SK-N-SH (cell line): ENCODE data around the gene SAMD4A.

Experiments
- CTCF ChIP-seq: fragments of 200-600 bp; sonication (generic); IDR thresholded peaks from 2 replicates; pipeline ENCODE4 v1.6.1; 2017; ENCODE audit warnings: antibody characterized with exemption, mild to moderate bottlenecking, moderate library complexity
- EZH2phosphoT487 ChIP-seq: fragments of 200-600 bp; sonication (generic); IDR thresholded peaks from 2 replicates; pipeline ENCODE4 v1.6.1; 2017; ENCODE audit warnings: low read depth, mixed run types, mild to moderate bottlenecking, antibody characterized with exemption, moderate library complexity, borderline replicate concordance
- FOSL2 ChIP-seq: IDR thresholded peaks from 2 replicates; pipeline ENCODE4 v1.4.0; 2012; ENCODE audit warnings: low read depth, mild to moderate bottlenecking, moderate library complexity, borderline replicate concordance
- FOXM1 ChIP-seq: IDR thresholded peaks from 2 replicates; pipeline ENCODE4 v1.4.0; 2012; ENCODE audit warnings: low read depth, mild to moderate bottlenecking
- MAX ChIP-seq: IDR thresholded peaks from 2 replicates; pipeline ENCODE4 v1.4.0; 2012; ENCODE audit warnings: low read depth
- MXI1 ChIP-seq: IDR thresholded peaks from 2 replicates; pipeline ENCODE4 v1.6.1; 2012; ENCODE audit warnings: mild to moderate bottlenecking, low read depth, low read length, improper control_type of control experiment
- POLR2AphosphoS5 ChIP-seq: IDR thresholded peaks from 2 replicates; pipeline ENCODE4 v1.6.1; 2012; ENCODE audit warnings: low read depth, low read length
- RFX5 ChIP-seq: IDR thresholded peaks from 2 replicates; pipeline ENCODE4 v1.6.1; 2012; ENCODE audit warnings: mild to moderate bottlenecking, improper control_type of control experiment, low read length
- RXRA ChIP-seq: IDR thresholded peaks from 2 replicates; pipeline ENCODE4 v1.4.0; 2012; ENCODE audit warnings: low read depth, mild to moderate bottlenecking, borderline replicate concordance
- TCF12 ChIP-seq: IDR thresholded peaks from 2 replicates; pipeline ENCODE4 v1.4.0; 2012
- USF1 ChIP-seq: IDR thresholded peaks from 2 replicates; pipeline ENCODE4 v1.4.0; 2012; ENCODE audit warnings: low read depth, borderline replicate concordance
- USF2 ChIP-seq: fragments of 150-350 bp; IDR thresholded peaks from 2 replicates; pipeline ENCODE4 v1.6.1; 2017; ENCODE audit warnings: antibody characterized with exemption, low read length, low read depth, borderline replicate concordance
- YY1 ChIP-seq: IDR thresholded peaks from 2 replicates; pipeline ENCODE4 v1.4.0; 2012; ENCODE audit warnings: low read depth, mild to moderate bottlenecking

- TF ChIP-seq USF2, result no peak
- TF ChIP-seq USF1, result no peak
- no peak for TF ChIP-seq CTCF
- TF ChIP-seq MAX, result no peak
- TF ChIP-seq RXRA, result no peak
- no peak for TF ChIP-seq FOSL2
- no peak for TF ChIP-seq EZH2phosphoT487
- no peak for TF ChIP-seq POLR2AphosphoS5
- TF ChIP-seq YY1, result no peak
- no peak for TF ChIP-seq FOXM1
- TF ChIP-seq MXI1, result no peak
- no peak for TF ChIP-seq RFX5
- TF ChIP-seq TCF12, result no peak
Measured at GRCh38 chr14:54570047-54570446, 3.1 kb downstream of the SAMD4A start.
